ENCODE data around the gene ANKRD23.
"Not testable (repeated sequence)": the region's sequence is repeated elsewhere in the genome, so short reads cannot be mapped to it uniquely, and the experiment has no call there.

ANKRD23 gene

DNA sequence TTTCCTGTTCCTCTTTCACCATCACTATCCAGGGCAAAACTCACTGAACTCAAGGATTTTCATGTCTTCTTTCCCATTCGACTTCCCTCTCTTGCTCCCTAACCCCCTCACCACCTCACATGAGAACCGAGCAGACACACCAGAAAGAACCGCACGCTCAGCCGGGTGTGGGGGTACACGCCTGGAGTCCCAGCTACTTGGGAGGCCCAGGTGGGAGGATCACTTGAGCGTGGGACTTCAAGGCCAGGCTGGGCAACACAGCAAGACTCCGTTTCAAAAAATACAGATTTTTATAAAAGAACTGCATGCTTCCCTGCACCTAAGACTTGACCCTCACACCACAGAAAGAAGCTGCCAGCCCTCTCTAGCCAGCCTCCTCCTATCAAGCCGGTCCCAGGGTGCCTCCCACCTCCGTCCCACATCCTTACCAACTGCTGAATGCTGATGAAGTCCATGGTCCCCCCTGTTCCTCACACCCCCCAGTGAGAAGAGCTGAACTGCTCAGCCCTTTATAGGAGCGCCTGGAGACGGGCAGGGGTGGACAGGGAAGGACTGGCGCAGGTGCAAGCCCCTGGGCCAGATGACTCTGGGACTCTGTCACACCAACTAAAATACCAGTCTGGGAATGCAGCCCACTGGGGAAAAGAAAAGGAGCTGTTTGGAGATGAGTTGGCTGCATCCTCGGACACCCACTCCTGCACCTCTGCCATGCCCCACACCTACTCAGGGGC lies at the start of gene ANKRD23:
Gene ANKRD23, minus strand, starts transcription at position 484 of the 731 bp plus-strand sequence. Its CDS starts 29 bp downstream, at position 455.
- DNase-seq (ENCODE audit: low spot score) = no peak

GRCh38 chr2:96891591-96892333 lies 47.9 kb upstream of the ANKRD23 start:
- DNase-seq (ENCODE audit: low spot score) = peak; percentile 51

GRCh38 chr2:96890726-96891385 lies 47.0 kb upstream of the ANKRD23 start:
- no peak for DNase-seq (ENCODE audit: low spot score)

DNA sequence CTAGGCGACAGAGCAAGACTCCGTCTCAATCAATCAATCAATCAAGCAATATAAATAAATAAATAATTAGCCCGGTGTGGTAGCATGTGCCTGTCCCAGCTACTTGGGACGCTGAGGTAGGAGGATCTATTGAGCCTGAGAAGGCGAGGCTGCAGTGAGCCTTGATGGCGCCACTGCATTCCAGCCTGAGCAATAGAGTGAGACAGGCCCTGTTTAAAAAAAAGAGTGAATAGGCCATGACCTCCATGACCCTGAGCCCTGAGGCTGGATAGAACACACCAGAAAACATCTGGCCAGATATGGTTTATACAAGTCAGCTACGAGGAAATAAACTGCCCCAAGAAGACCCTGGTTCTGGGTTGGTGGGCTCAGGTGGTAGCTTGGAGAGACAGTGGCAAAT lies 46.4 kb upstream of the ANKRD23 start:
- no peak for DNase-seq (ENCODE audit: low spot score)

GRCh38 chr2:96889502-96889901 lies 45.7 kb upstream of the ANKRD23 start:
- not testable (repeated sequence) for DNase-seq (ENCODE audit: low spot score)

DNA sequence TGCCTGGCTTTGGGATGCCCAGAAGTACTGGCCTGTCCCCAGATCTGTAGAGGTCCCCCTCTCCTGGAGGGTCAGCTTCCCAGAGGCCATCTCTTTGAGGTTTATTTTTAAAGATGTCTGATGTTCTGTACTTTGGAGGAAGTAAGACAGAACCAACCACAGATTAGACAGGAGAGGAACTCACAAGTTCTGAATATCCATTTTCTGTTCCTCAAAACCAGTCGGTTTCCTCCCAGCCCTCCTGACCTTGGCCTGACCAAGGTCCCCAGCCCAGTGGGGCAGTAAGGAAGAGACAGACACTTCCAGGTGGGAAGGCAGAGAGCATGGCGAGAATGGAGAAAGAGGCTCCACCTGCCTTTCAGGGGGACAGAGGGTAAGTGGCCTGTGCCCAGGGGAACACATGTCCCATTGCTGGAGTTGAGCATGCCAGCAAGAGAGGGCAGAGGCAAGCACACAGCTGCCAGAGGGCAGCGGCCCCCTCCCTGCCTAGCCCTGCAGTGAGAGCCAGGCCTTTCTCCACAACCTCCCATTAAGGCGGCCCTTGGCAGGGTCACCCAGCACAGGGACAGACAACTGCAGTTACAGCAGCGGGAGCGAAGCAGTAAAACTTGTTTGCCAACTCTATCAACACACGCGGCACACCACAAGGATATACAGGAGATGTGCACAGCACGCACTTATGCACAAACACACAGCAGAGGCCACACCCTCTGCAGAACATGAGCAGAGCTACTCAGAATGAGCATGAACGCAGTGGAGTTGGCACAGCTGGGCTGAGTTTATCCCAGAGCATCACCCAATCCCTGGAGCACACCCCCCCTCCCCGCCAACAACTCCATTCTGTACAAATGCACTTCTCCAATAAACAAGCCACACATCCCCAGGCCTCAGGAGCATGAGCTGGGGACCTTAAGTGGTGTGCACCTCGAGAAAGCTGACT lies 44.5 kb upstream of the ANKRD23 start:
- DNase-seq (ENCODE audit: low spot score) = peak; percentile 91

- DNase-seq (ENCODE audit: low spot score) = peak; percentile 65
Observed at GRCh38 chr2:96887493-96888012, 43.7 kb upstream of the ANKRD23 start.

- DNase-seq (ENCODE audit: low spot score) = no peak
Observed at GRCh38 chr2:96885432-96886347, 41.9 kb upstream of the ANKRD23 start.

- no peak for DNase-seq (ENCODE audit: low spot score)
Observed at GRCh38 chr2:96884299-96885094, 40.7 kb upstream of the ANKRD23 start.

- no peak for DNase-seq (ENCODE audit: low spot score)
Observed at GRCh38 chr2:96883306-96883705, 39.5 kb upstream of the ANKRD23 start.

GRCh38 chr2:96882906-96883305 lies 39.1 kb upstream of the ANKRD23 start:
- DNase-seq (ENCODE audit: low spot score) = no peak

DNA sequence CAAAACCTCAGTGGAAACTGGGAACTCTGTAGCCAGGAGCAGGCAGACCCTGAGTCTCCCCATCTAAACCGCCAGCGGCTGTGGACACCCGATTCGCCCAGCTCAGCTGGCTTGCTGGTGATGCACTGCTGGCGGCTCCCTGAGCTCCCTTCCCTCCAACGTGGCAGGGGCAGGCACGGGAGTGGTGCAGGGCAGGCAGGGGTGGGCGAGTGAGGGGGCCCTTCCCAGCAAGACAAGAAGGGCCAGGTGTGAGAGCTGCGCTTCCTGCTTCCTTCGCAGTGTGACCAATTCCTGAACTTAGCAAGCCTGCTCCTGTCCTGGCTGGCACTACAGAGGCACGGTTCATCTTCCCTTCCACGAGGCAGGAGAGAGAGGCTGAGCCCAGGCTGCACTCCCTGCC lies 38.4 kb upstream of the ANKRD23 start:
- no peak for DNase-seq (ENCODE audit: low spot score)

DNA sequence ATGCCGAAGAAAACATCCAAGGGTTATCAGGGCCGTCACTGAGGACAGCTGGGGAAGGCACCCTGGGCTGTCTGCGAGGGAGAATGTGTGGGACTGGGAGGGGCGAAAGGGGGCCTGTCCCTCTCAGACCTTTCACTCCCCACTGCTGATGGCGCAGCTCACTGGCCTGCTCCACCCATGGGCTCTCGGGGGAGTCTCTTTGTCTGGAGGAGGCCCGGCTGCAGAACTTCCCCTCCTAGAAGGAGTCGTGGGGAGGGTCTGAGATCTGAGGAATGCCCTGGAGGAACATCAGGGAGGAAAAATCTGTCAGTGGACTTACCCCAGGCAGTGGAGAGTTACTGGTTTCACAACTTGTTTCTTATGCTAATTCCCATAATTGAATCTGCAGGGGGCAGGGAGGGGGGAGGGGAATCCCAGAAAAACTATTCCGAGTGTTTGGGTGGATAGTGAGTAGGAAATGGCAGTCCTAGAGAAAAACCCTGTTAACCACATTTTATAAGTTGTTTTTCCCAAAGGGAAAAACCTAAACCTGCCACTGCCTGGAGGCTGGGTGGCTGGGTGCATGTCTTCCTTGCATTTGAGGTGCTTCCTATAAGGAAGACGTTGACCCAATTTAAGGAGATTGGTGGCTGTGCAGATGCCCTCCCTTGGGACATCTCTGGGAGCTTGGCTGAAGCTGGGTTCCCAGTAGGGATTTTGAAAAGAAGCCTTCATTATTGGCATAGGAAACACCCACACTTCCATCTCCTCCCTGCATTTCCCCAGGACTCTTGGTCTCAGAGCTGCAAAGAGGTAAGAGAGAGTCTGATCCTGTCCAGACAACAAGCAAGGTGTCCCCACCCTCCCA lies 37.8 kb upstream of the ANKRD23 start:
- no peak for DNase-seq (ENCODE audit: low spot score)

DNA sequence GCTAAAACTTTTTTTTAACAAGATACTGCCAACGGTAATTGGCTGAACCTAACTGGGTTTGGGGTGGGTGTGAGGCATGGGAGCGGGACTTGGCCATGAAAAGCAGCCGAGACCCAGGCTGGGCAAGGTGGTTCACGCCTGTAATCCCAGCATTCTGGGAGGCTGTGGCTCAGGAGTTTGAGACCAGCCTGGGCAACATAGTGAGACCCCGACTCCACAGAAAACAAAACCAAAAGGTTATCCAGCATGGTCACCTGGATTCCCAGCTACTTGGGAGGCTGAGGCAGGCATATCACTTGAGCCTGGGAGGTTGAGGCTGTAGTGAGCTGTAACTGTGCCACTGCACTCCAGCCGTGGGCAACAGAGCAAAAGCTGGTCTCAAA lies 37.1 kb upstream of the ANKRD23 start:
- no peak for DNase-seq (ENCODE audit: low spot score)

DNA sequence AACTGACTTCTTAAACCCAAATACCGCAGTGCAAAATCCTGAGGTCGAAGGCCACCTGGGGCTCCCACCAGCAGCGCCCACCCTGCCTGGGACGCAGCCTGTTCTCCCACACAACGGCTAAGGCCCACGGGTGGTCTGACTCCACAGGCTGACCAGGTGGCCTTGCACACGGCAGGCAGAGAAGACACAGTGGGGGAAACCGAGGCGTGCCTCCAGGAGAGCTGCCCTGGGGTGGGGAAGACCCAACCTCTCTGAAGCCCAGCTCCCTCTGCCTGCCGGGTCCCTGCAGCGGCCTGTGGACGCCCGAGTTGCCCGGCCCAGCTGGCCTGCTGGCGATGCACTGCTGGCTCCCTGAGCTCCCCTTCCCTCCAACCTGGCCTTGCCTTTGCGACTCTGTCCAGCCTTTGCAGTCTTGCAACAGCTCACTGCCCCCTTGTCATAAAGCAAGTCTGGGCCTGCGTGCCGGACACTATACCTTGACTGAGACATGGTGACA lies 35.8 kb upstream of the ANKRD23 start:
- DNase-seq (ENCODE audit: low spot score) = no peak

- no peak for DNase-seq (ENCODE audit: low spot score)
Observed at GRCh38 chr2:96878796-96879544, 35.1 kb upstream of the ANKRD23 start.

DNA sequence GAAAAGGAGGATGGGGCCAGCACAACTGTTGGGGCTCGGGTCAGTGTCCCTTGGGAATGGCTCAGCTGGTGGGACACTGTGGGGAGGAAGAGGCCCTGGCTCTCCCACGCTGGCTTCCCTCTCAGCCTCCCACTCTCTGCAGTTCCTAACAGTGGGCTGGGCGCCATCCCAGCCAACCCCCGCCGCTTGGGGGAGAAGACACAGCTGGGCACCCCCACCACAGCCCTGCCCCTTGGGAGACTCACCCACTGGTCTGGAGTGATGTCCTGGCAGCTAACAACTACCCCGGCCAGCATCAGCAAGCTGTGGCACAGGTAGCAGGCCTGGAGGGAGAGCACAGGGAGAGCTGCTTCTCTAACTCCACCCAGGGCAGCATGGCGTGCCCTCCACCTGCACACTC lies 34.4 kb upstream of the ANKRD23 start:
- no peak for DNase-seq (ENCODE audit: low spot score)

GRCh38 chr2:96877631-96878092 lies 33.8 kb upstream of the ANKRD23 start:
- no peak for DNase-seq (ENCODE audit: low spot score)
